GM12878 (cell line): ENCODE data around the gene ALDH1L2. TPM values are rescaled to one million over a fixed set of nuclear protein-coding genes. Genes with fewer than 3 reads are reported as not detected.
A peak's percentile ranks its signal among the peaks of the same experiment; 100 is the strongest.

Experiments used
- ATAC-seq: fragments of 200-7000 bp; cut with Tn5 transposase; 3 replicates; pipeline ENCODE4 v1.9.1; 2020; ENCODE audit warnings: mild to moderate bottlenecking, moderate library complexity
- BruUV-seq: library from RNA; stranded (reverse); fragments of 400-500 nt; replicated peaks from 2 replicates; lab custom pipeline; 2021; lab: Mats Ljungman, UMichigan
- CTCF ChIA-PET: fragments of 300-600 bp; sonication (Branson Sonifier 250); formaldehyde crosslinking; extraction: SDS; loops from one replicate; lab custom pipeline; 2021; ENCODE audit warnings: inconsistent platforms; lab: Yijun Ruan, JAX
- POLR2A ChIA-PET: fragments of 350-600 bp; formaldehyde crosslinking; extraction: SDS; loops from one replicate; lab custom pipeline; 2021; ENCODE audit warnings: inconsistent platforms; lab: Charles Lee
- RAD21 ChIA-PET: fragments of 300-600 bp; sonication (Branson Sonifier 250); formaldehyde crosslinking; loops from one replicate; lab custom pipeline; 2023; ENCODE audit warnings: antibody characterized with exemption; ENCODE audit not compliant: unreplicated experiment; lab: Charles Lee
- SMC1A ChIA-PET: fragments of 300-600 bp; sonication (Branson Sonifier 250); formaldehyde crosslinking; loops from one replicate; lab custom pipeline; 2023; ENCODE audit not compliant: unreplicated experiment, uncharacterized antibody; lab: Charles Lee
- DNase-seq: peaks from one replicate; pipeline ENCODE4 v3.0.0-alpha.2; 2011; ENCODE audit warnings: low read depth, low spot score
- FAIRE-seq: peaks from 3 replicates; lab custom pipeline; 2011; peaks lifted over from hg19 to GRCh38; lab: Jason Lieb, UNC
- H2AFZ ChIP-seq: 2 replicates; pipeline ENCODE4 v1.6.0; 2011; ENCODE audit warnings: low read depth, low read length, control low read depth; ENCODE audit not compliant: control insufficient read depth
- H3K27ac ChIP-seq: 2 replicates; pipeline ENCODE4 v1.5.1; 2011; ENCODE audit warnings: control low read depth; ENCODE audit not compliant: control insufficient read depth, insufficient read depth
- H3K27me3 ChIP-seq, 2 experiments: replicated peaks in 1 of 2; 2 replicates each; pipeline versions ENCODE4 v1.6.0 to v1.6.1; 2011; ENCODE audit warnings: low read length in 1 of 2; ENCODE audit not compliant: control insufficient read depth in 2 of 2, insufficient read depth in 2 of 2
- H3K36me3 ChIP-seq, 2 experiments: 2 replicates each; pipeline ENCODE4 v1.5.1; 2011; ENCODE audit warnings: low read length in 1 of 2; ENCODE audit not compliant: control insufficient read depth in 2 of 2, insufficient read depth in 2 of 2
- H3K4me1 ChIP-seq: 2 replicates; pipeline ENCODE4 v1.6.1; 2011; ENCODE audit warnings: mild to moderate bottlenecking, low read length, moderate library complexity, mixed read lengths; ENCODE audit not compliant: control insufficient read depth, insufficient read depth
- H3K4me2 ChIP-seq: 2 replicates; pipeline ENCODE4 v1.6.0; 2011; ENCODE audit warnings: control low read depth; ENCODE audit not compliant: control insufficient read depth, insufficient read depth
- H3K4me3 ChIP-seq: fragments of 200-600 bp; sonication (generic); 2 replicates; pipeline ENCODE4 v1.5.1; 2016
- H3K79me2 ChIP-seq: 2 replicates; pipeline ENCODE4 v1.6.0; 2011; ENCODE audit warnings: low read length; ENCODE audit not compliant: control insufficient read depth, insufficient read depth
- H3K9ac ChIP-seq: 2 replicates; pipeline ENCODE4 v1.8.0; 2011; ENCODE audit warnings: low read length, control low read depth, mixed read lengths; ENCODE audit not compliant: control insufficient read depth, insufficient read depth
- H3K9me3 ChIP-seq: replicated peaks from 3 replicates; pipeline ENCODE4 v1.5.1; 2011; ENCODE audit warnings: mild to moderate bottlenecking, low read length; ENCODE audit not compliant: control insufficient read depth, insufficient read depth
- H4K20me1 ChIP-seq: 2 replicates; pipeline ENCODE4 v1.6.0; 2011; ENCODE audit not compliant: control insufficient read depth, insufficient read depth
- CBFB ChIP-seq: IDR thresholded peaks from 2 replicates; pipeline ENCODE4 v1.6.1; 2016; ENCODE audit warnings: antibody characterized with exemption, low read depth
- CREM ChIP-seq: IDR thresholded peaks from 2 replicates; pipeline ENCODE4 v1.6.1; 2014; ENCODE audit warnings: antibody characterized with exemption, low read depth
- EED ChIP-seq: sonication (generic); IDR thresholded peaks from 2 replicates; pipeline ENCODE4 v1.6.1; 2016; ENCODE audit warnings: antibody characterized with exemption, low read depth
- EP300 ChIP-seq, 2 experiments: fragments of 150-350 bp in 1 of 2; IDR thresholded peaks; 2 replicates each; pipeline ENCODE4 v1.6.1; 2011 to 2012; ENCODE audit warnings: low read depth in 2 of 2, low read length in 2 of 2, borderline replicate concordance in 1 of 2, improper control_type of control experiment in 1 of 2, inconsistent platforms in 1 of 2; ENCODE audit not compliant: control insufficient read depth in 1 of 2
- IKZF2 ChIP-seq, 2 experiments: fragments of 450-650 bp; IDR thresholded peaks; 2 replicates each; pipeline ENCODE4 v1.6.1; 2017; ENCODE audit warnings: mild to moderate bottlenecking in 2 of 2, moderate library complexity in 2 of 2
- IRF4 ChIP-seq: IDR thresholded peaks from 2 replicates; pipeline ENCODE4 v1.6.1; 2011; ENCODE audit warnings: low read depth, low read length
- KLF5 ChIP-seq: fragments of 450-650 bp; IDR thresholded peaks from 2 replicates; pipeline ENCODE4 v1.6.1; 2014; ENCODE audit warnings: mild to moderate bottlenecking; ENCODE audit not compliant: partially characterized antibody
- MEF2A ChIP-seq: IDR thresholded peaks from 2 replicates; pipeline ENCODE4 v1.6.1; 2011; ENCODE audit warnings: low read depth, mild to moderate bottlenecking, low read length, moderate library complexity; ENCODE audit not compliant: insufficient read depth
- MTA3 ChIP-seq: IDR thresholded peaks from 2 replicates; pipeline ENCODE4 v1.6.1; 2012; ENCODE audit warnings: low read length, inconsistent platforms, borderline replicate concordance
- RELA ChIP-seq: fragments of 450-650 bp; IDR thresholded peaks from 2 replicates; pipeline ENCODE4 v1.8.0; 2014; ENCODE audit warnings: borderline replicate concordance; ENCODE audit not compliant: partially characterized antibody
- RUNX3 ChIP-seq: IDR thresholded peaks from 2 replicates; pipeline ENCODE4 v1.6.1; 2012; ENCODE audit warnings: low read length, inconsistent platforms
- SIN3A ChIP-seq: IDR thresholded peaks from 2 replicates; pipeline ENCODE4 v1.6.1; 2012; ENCODE audit warnings: low read depth, low read length, improper control_type of control experiment
- SIX5 ChIP-seq: IDR thresholded peaks from 2 replicates; pipeline ENCODE4 v1.6.1; 2011; ENCODE audit warnings: mild to moderate bottlenecking, low read depth, low read length, moderate library complexity; ENCODE audit not compliant: severe bottlenecking
- SUPT20H ChIP-seq: IDR thresholded peaks from 2 replicates; pipeline ENCODE4 v1.6.1; 2011; ENCODE audit warnings: low read depth, mild to moderate bottlenecking, low read length, moderate library complexity, borderline replicate concordance; ENCODE audit not compliant: control insufficient read depth
- ZSCAN29 ChIP-seq: fragments of 450-650 bp; IDR thresholded peaks from 2 replicates; pipeline ENCODE4 v1.6.1; 2017; ENCODE audit warnings: mild to moderate bottlenecking, moderate library complexity
- WGBS: methylation state at CpG from one replicate; pipeline ENCODE4 v1.1.6; 2016; ENCODE audit warnings: low lambda C conversion rate; ENCODE audit not compliant: insufficient replicate concordance, insufficient coverage; ENCODE audit errors: missing lambda C conversion rate; 5-methylcytosine and 5-hydroxymethylcytosine counted together
- in situ Hi-C: fragments of 300-500 bp; cut with MboI; formaldehyde crosslinking; loops from 9 replicates; pipeline ENCODE4 v1.14.3; 2018; ENCODE audit warnings: mixed read lengths
- intact Hi-C: fragments of 100-400 bp; cut with micrococcal nuclease; formaldehyde crosslinking; loops from one replicate; pipeline ENCODE4 v1.14.2; 2022; ENCODE audit not compliant: unreplicated experiment
- polyA plus RNA-seq, 11 experiments: library from polyadenylated mRNA; depleted of rRNA in 4 of 11; unstranded in 6 of 11; stranded (reverse) in 5 of 11; fragments of >200 nt; fragmentation: Nextera tagmentation in 4 of 11; fragmentation: Illumina TruSeq in 1 of 11; extraction: Ambion mirVana in 4 of 11; extraction: Trizol in 1 of 11; gene quantifications; 1 replicate in 1 of 11; 2 replicates in 10 of 11; pipeline versions ENCODE4 v1.2.1 to v1.2.3, GENCODE V29; 2011 to 2016; ENCODE audit warnings: inconsistent platforms in 2 of 11, missing spikeins in 2 of 11, low read depth in 1 of 11
- total RNA-seq, 4 experiments: library from RNA; depleted of rRNA in 3 of 4; stranded (reverse); fragments of >200 nt in 3 of 4; fragmentation: Illumina TruSeq in 1 of 4; extraction: Trizol in 1 of 4; gene quantifications; 2 replicates each; pipeline versions ENCODE4 v1.2.1 to v1.2.3, GENCODE V29; 2013 to 2021
- TF ChIP-seq, protein P1 (sequence below): fragments of 450-650 bp; IDR thresholded peaks from 2 replicates; pipeline ENCODE4 v1.6.1; 2018; ENCODE audit warnings: borderline replicate concordance, mild to moderate bottlenecking; ENCODE audit not compliant: partially characterized antibody
- TF ChIP-seq, protein P2 (sequence below): fragments of 450-650 bp; formaldehyde crosslinking; IDR thresholded peaks from 2 replicates; pipeline ENCODE4 v1.5.0; 2022; ENCODE audit warnings: mild to moderate bottlenecking, missing genetic modification characterization

Gene ALDH1L2
- total and polyA plus RNA-seq, 10 of the 15 experiments (the other 5 are each of a cell fraction or from before 2014, with no cell fraction given), result 0.15 to 13.7 (median 8.5) TPM

DNA sequence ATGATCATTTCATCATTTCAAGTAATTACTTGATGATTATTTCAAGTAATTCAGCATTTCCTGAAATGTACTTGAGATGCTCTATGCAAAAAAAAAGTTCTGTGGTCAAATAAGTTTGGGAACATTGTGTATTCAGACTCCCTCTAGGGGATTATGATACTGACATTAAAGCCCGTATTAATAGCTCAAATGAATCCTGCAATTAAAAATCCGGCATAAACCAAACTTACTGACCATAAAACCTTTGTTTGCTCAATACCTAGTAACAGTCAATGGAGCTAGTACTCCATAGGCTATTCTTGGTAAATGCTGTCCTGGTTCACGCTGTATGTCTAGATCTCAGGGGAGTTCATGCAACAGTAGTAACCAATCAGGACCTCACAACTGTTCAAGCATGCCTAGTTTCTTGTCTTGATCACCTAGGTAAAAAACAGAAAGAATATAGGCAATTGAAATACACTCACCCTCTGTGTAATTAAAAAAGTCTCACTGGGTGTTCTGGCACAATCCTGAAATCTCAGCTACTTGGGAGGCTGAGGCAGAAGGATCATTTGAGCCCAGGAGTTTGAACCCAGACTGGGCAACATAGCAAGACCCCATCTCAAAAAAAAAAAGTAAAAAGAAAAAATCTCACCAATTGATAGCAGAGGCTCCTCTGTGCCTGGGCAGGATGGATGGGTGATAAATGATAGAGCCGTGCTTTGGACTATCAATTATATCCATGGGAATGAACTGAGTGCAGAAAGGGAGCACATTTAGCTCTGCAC, 14.1 kb downstream of the ALDH1L2 start:
- H3K4me2 ChIP-seq, result no peak overlapping the region
- SMC1A ChIA-PET, result interaction anchor here (0.6 to 1.6 kb wide), 6 partner anchors 12 to 688 kb away, joined by 3 to 4 read pairs (median 3); no protein-coding TSS in a partner anchor
- in situ Hi-C loops, result no loop called here

More for the DNA sequence above, 14.1 kb downstream of the ALDH1L2 start:
- H3K27ac ChIP-seq, result no peak overlapping the region
- no peak for TF ChIP-seq SIN3A
- no peak for TF ChIP-seq IKZF2 (IDR thresholded peaks at IDR 0.05)
- TF ChIP-seq CBFB, result no peak
- TF ChIP-seq ZSCAN29, result no peak
- TF ChIP-seq CREM, result no peak
- no peak for TF ChIP-seq SUPT20H
- no peak for TF ChIP-seq RELA
- TF ChIP-seq EP300 (IDR thresholded peaks at IDR 0.05; ENCODE audit: borderline replicate concordance in 1 of 2, control insufficient read depth in 1 of 2, low read depth in 2 of 2, low read length in 2 of 2), result no peak
- no peak for TF ChIP-seq EED
- TF ChIP-seq MEF2A, result no peak
- no peak for TF ChIP-seq RUNX3
- TF ChIP-seq KLF5, result no peak
- no peak for TF ChIP-seq SIX5
- TF ChIP-seq, protein P1, sequence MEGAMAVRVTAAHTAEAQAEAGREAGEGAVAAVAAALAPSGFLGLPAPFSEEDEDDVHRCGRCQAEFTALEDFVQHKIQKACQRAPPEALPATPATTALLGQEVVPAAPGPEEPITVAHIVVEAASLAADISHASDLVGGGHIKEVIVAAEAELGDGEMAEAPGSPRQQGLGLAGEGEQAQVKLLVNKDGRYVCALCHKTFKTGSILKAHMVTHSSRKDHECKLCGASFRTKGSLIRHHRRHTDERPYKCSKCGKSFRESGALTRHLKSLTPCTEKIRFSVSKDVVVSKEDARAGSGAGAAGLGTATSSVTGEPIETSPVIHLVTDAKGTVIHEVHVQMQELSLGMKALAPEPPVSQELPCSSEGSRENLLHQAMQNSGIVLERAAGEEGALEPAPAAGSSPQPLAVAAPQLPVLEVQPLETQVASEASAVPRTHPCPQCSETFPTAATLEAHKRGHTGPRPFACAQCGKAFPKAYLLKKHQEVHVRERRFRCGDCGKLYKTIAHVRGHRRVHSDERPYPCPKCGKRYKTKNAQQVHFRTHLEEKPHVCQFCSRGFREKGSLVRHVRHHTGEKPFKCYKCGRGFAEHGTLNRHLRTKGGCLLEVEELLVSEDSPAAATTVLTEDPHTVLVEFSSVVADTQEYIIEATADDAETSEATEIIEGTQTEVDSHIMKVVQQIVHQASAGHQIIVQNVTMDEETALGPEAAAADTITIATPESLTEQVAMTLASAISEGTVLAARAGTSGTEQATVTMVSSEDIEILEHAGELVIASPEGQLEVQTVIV, result no peak
- TF ChIP-seq, protein P2, sequence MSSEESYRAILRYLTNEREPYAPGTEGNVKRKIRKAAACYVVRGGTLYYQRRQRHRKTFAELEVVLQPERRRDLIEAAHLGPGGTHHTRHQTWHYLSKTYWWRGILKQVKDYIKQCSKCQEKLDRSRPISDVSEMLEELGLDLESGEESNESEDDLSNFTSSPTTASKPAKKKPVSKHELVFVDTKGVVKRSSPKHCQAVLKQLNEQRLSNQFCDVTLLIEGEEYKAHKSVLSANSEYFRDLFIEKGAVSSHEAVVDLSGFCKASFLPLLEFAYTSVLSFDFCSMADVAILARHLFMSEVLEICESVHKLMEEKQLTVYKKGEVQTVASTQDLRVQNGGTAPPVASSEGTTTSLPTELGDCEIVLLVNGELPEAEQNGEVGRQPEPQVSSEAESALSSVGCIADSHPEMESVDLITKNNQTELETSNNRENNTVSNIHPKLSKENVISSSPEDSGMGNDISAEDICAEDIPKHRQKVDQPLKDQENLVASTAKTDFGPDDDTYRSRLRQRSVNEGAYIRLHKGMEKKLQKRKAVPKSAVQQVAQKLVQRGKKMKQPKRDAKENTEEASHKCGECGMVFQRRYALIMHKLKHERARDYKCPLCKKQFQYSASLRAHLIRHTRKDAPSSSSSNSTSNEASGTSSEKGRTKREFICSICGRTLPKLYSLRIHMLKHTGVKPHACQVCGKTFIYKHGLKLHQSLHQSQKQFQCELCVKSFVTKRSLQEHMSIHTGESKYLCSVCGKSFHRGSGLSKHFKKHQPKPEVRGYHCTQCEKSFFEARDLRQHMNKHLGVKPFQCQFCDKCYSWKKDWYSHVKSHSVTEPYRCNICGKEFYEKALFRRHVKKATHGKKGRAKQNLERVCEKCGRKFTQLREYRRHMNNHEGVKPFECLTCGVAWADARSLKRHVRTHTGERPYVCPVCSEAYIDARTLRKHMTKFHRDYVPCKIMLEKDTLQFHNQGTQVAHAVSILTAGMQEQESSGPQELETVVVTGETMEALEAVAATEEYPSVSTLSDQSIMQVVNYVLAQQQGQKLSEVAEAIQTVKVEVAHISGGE (CRISPR knock-in tag), result no peak
- TF ChIP-seq MTA3, result no peak
- no peak for TF ChIP-seq IRF4
- TF ChIP-seq, all 136 proteins: peak for 0
- intact Hi-C loops, result no loop called here
- Histone ChIP-seq H3K27me3 (no peaks in the 10 kb centered on the region), H2AFZ (no peak overlapping the region), H3K9me3 (no peaks in the 10 kb centered on the region), H3K36me3 (no peaks in the 10 kb centered on the region), H4K20me1 (no peaks in the 10 kb centered on the region), H3K79me2 (no peaks in the 10 kb centered on the region), H3K4me1 (no peaks in the 10 kb centered on the region), H3K4me3 (no peak overlapping the region), H3K9ac (no peak overlapping the region)
- ATAC-seq, result no peak
- ChIA-PET RAD21 (no interaction called here), POLR2A (interaction anchor here (0.7 kb wide), 1 partner anchor 190 kb away, joined by 3 read pairs; no protein-coding TSS in a partner anchor), CTCF (interaction anchor here (0.6 to 2.3 kb wide), 3 partner anchors 17 to 689 kb away, joined by 4 to 10 read pairs (median 4); no protein-coding TSS in a partner anchor)
- DNase-seq, result no peak
- WGBS, result 10% methylated on average over 4 of the region's 4 CpGs
- FAIRE-seq, result peak; percentile 47
- no TSS peak for BruUV-seq
